HK-2 (cell line): Measurements from ENCODE around the gene LONRF2.
"Not testable (repeated sequence)": the region's sequence is repeated elsewhere in the genome, so short reads cannot be mapped to it uniquely, and the experiment has no call there.

ENCODE experiments used
- DNase-seq: peaks from one replicate; pipeline ENCODE4 v3.0.0-alpha.2; 2018; ENCODE audit not compliant: unreplicated experiment

Gene LONRF2

GRCh38 chr2:100254646-100255210, 67.6 kb downstream of the LONRF2 start:
- DNase-seq: no peak

GRCh38 chr2:100253786-100254185, 68.5 kb downstream of the LONRF2 start:
- no peak for DNase-seq

- peak; percentile 38 for DNase-seq
Measured at GRCh38 chr2:100252811-100253698, 69.2 kb downstream of the LONRF2 start.

- DNase-seq: no peak
Measured at GRCh38 chr2:100250645-100251044, 71.7 kb downstream of the LONRF2 start.

- no peak for DNase-seq
Measured at GRCh38 chr2:100248971-100249370, 73.3 kb downstream of the LONRF2 start.

- not testable (repeated sequence) for DNase-seq
Measured at GRCh38 chr2:100248556-100248955, 73.7 kb downstream of the LONRF2 start.

- DNase-seq: no peak
Measured at GRCh38 chr2:100248044-100248330, 74.3 kb downstream of the LONRF2 start.

GRCh38 chr2:100247256-100248043, 74.9 kb downstream of the LONRF2 start:
- DNase-seq: no peak

GRCh38 chr2:100246163-100247145, 75.8 kb downstream of the LONRF2 start:
- no peak for DNase-seq

GRCh38 chr2:100245681-100246080, 76.6 kb downstream of the LONRF2 start:
- no peak for DNase-seq

- DNase-seq: no peak
Measured at GRCh38 chr2:100244881-100245605, 77.3 kb downstream of the LONRF2 start.

- no peak for DNase-seq
Measured at GRCh38 chr2:100243631-100244030, 78.7 kb downstream of the LONRF2 start.

- peak; percentile 75 for DNase-seq
Measured at GRCh38 chr2:100242891-100243619, 79.2 kb downstream of the LONRF2 start.

- no peak for DNase-seq
Measured at GRCh38 chr2:100242476-100242875, 79.8 kb downstream of the LONRF2 start.

- DNase-seq: no peak
Measured at GRCh38 chr2:100241236-100241635, 81.1 kb downstream of the LONRF2 start.

- no peak for DNase-seq
Measured at GRCh38 chr2:100240386-100240785, 81.9 kb downstream of the LONRF2 start.

GRCh38 chr2:100239486-100240210, 82.7 kb downstream of the LONRF2 start:
- no peak for DNase-seq

- no peak for DNase-seq
Measured at GRCh38 chr2:100238471-100238870, 83.8 kb downstream of the LONRF2 start.

GRCh38 chr2:100237770-100238169, 84.5 kb downstream of the LONRF2 start:
- DNase-seq: no peak
